DOHH2 (cell line): ENCODE measurements around the gene DCST2.

Experiments
- CTCF ChIP-seq: fragments of 200-600 bp; sonication (generic); IDR thresholded peaks from one replicate; pipeline ENCODE4 v1.5.1; 2014; ENCODE audit warnings: antibody characterized with exemption, mild to moderate bottlenecking, low read depth, low read length; ENCODE audit not compliant: poor library complexity, severe bottlenecking
- EZH2phosphoT487 ChIP-seq: fragments of 200-600 bp; sonication (generic); IDR thresholded peaks from 2 replicates; pipeline ENCODE4 v1.6.1; 2017; ENCODE audit warnings: borderline replicate concordance, mild to moderate bottlenecking, antibody characterized with exemption, low read length, moderate library complexity, mixed read lengths

GRCh38 chr1:154969246-154969645, 64.3 kb downstream of the DCST2 start:
- TF ChIP-seq CTCF (no peak), EZH2phosphoT487 (no peak)
